Activated CD4-positive, alpha-beta T cell treated with anti-CD3 and anti-CD28 coated beads, Interleukin-10, Interleukin-2, amounts not matched to agents 100 ng/mL and 50 ng/mL, durations not matched to agents 16 hours and 8 hours (primary cell): ENCODE results near the gene MCTP1.
A peak's percentile ranks its signal among the peaks of the same experiment; 100 is the strongest.

Experiments
- DNase-seq: peaks from one replicate; pipeline ENCODE4 v3.0.0-alpha.2; 2020

MCTP1 gene

DNA sequence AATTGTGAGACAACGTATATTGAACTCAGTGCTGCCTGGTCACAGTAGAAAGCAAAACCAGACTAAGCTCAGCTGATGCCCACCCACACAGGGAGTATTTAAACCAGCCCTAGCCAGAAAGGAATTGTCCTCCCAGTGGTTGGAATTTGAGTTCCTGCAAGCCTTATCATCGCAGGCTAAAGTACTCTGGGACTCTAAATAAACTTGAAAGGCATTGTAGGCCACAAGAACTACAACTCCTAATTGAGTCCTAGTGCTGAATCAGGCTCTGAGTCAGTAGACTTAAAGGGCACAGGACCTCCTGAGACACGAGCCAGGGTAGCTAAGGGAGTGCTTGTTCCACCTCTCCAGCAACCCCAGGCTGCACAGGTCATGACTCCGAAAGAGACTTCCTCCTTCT lies 171.4 kb downstream of the MCTP1 start:
- DNase-seq = no peak

- no peak for DNase-seq
Observed at GRCh38 chr5:95111141-95111540, 173.8 kb downstream of the MCTP1 start.

GRCh38 chr5:95110118-95110517 lies 174.8 kb downstream of the MCTP1 start:
- no peak for DNase-seq

- DNase-seq = no peak
Observed at GRCh38 chr5:95107138-95107537, 177.8 kb downstream of the MCTP1 start.

DNA sequence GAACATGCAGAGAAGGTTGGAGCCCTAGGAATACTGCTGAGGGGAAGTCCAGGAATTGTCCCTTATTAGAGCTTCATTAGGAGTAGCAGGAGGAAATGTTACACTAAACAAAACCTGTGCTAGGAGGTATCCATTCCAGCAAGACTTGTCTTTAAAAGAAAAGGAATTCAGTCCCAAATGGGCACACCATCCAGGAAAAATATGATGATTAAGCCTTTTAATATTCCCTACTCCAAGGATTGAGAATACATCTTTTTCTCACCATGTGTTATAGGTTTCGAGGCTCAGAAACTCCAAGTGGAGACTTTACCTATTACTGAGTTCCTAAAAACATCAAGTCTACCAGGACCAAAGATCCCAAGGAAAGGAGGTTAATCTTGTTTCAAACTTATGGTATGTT lies 179.3 kb downstream of the MCTP1 start:
- no peak for DNase-seq

GRCh38 chr5:95102687-95103086 lies 182.2 kb downstream of the MCTP1 start:
- DNase-seq = no peak

GRCh38 chr5:95102080-95102479 lies 182.8 kb downstream of the MCTP1 start:
- DNase-seq = no peak

DNA sequence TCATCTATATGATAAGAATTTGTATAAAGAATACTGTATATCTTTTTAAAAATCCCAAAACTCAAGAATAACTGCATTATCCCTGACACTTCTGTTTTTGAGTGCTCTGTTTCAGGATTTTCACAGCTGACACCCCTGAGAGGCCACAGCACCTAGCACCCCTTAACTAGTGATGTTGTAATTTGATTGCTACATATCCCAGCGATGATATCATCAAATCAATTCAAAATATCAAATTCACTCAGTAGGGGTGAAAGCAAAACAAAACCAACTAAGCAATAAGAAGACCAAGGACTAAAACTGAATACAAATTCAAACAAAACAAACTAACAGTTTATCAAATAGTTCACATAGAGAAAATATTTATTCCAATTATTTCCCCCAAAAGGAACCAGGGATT lies 184.3 kb downstream of the MCTP1 start:
- DNase-seq = no peak

GRCh38 chr5:95098012-95098411 lies 186.9 kb downstream of the MCTP1 start:
- DNase-seq = no peak

GRCh38 chr5:95093211-95093610 lies 191.7 kb downstream of the MCTP1 start:
- no peak for DNase-seq

- no peak for DNase-seq
Observed at GRCh38 chr5:95090774-95091173, 194.1 kb downstream of the MCTP1 start.

DNA sequence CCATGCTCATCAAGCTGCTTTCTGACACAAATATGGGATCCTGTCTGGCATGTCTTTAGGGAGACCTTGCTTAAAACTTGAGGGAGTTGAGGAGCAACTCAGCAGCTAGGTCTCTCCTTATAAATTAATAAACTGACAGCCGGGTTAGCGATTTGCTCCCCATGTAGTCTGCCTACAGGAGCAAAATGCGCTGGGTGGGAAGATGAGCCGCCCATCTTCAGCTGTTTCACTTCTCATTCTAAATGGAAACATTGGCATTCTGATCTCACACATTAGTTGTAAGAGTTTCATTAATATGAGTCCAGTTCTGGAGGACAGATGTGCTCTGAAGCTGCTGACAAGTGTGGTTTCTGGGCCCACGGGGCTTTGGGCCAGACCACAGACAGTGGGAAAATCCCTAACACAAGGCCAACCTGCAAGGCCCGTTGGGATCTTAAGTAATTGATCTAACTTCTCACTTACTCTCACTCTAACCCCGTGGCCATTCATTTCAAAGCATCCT lies 197.0 kb downstream of the MCTP1 start:
- DNase-seq = no peak

GRCh38 chr5:95086927-95087815 lies 197.7 kb downstream of the MCTP1 start:
- no peak for DNase-seq

DNA sequence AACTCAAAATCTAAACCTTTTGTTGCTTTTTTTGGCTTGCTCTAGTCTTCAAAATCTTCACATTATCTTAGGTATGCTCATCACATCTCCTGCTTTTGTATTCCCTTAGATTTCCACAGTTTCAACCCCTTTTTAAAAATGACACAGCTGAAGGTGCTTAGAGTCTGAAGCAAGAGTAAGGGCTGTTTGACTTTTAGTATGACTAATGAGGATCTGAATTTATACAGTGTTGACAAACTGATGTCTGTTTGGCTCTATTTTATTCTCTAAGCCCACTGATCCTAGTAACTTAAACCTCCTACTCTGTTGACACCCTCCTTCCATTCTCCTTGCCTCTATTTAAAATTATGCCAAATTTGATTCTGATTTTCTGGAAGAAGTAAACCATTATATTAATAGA lies 200.1 kb downstream of the MCTP1 start:
- DNase-seq = no peak

- DNase-seq = no peak
Observed at GRCh38 chr5:95083606-95084005, 201.3 kb downstream of the MCTP1 start.

DNA sequence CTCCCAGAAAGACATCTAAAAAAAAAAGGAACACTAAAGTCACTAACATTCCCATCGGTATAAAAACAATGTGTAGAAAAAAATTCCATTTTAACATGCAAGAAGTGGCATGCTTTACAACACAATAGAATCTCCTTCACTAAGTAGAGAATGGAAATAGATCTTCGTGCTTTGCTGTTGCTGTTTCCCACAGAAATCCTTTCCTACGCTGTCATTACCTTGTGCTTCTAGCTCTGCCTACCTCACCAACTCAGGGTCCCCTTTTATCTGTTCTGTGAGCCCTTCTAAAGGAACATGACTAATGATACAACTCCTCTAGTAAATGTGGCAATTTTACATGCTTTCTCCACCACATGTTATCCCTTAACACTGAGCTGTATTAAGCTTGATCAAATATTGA lies 202.9 kb downstream of the MCTP1 start:
- DNase-seq = no peak

DNA sequence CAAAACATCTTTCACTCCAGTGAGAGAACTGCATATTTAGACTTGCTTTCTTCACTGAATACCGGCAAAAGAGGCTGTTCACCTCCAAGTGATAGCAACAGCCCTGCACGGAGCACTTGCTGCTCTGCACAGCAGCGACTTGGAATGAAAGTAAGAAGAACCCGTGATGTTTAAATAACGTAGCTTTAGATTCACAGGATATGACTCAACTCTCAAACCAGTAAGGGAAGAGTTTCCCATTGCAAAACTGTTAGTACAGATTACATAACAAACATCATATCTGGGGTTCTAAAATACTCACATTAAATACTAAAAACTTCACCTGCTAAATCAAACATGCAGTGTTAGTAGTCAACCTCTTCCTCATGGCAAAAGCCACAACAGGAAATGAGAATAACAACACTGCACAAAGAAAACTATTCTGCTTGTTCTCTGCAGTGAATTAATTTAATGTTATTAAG lies 203.4 kb downstream of the MCTP1 start:
- peak; percentile 80 for DNase-seq

DNA sequence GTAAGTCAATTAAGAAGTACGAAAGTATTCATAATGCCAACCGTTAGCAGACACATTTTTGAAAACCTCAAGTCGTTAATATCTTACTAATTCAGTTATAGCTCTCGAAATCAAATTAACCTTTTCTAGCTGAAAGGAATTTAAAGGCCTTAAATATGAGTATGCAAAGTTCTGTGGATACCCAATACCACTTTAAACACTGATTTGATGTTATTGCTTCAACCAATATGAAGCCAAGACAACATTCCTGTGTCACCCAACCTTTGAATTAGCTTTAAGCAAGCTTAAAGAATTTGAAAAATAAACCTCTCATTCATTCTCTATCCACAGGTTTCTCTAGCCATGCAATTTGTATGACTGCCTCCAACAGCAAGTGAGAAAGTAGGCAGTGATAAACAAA lies 204.5 kb downstream of the MCTP1 start:
- DNase-seq = no peak

DNA sequence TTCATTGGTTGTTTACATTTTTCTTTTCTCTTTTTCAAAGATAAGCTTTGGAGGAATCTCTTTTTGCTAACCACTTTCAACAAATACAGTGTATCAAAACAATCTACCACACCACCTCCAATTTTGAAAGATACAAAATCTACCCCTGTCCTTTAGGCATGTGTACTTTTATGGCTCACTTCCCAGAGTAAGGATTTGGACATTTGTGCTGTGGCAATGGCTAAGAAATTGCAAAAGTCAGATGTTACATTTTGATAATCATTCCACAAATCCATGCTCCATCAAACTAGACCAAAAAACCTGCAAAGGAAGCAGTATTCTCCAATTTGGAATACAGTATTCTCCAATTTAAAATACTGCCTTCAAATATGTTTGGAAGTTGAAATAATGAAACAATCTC lies 204.9 kb downstream of the MCTP1 start:
- no peak for DNase-seq

DNA sequence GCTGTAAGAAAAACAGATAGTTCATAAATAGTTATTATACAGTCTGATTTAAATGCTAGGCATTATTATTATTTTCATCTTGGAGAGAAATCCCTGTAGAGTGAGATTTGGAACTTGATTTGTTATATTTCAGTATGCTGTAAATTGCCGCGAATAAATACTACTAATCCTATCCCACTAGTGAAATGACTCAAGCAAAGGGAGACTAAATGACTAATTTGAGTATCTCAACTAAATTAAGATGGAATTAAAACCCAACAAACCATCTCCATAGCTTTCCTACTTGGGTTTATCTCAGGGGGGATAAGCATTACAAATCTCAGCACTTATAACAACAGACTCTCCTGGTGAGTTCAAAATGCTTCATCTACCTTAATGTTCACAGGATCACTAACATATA lies 206.0 kb downstream of the MCTP1 start:
- no peak for DNase-seq

DNA sequence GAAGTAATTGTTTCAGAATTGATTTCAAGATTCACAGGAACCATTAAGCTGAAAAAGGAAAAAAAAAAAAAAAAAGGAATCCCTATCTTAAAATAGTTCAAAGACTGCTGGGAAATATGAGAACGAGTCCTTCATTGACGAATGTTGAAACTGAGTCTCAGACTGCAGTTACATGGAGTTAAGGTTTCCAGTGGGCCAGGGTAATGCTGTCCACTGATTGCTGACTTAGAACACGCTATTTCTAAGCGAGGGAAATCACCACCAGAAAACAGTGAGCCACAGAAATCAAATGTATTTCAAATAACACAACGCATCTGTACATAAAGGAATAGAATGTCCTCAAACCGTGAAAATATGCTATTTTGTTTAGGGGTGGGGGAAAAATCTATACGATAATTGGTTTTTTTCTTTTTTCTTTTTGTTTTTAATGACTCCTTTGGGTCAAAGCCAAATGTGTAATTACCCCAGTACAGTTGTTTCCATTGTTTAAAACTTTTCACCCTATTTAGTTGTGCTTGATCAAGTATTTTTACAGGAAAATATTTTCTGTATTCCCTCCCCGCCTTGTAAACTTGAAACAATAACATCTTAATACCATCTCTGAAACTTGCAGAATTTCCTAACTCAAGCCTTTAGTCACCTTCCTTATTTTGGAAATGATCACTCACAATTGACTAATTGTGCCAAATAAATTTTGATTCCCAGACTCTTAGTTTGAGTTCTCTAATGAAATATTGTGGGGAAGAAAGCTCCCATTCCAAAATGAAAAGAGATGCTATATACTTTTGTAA lies 208.3 kb downstream of the MCTP1 start:
- DNase-seq = no peak

- no peak for DNase-seq
Observed at GRCh38 chr5:95075111-95075510, 209.8 kb downstream of the MCTP1 start.

GRCh38 chr5:95072281-95072680 lies 212.6 kb downstream of the MCTP1 start:
- DNase-seq = no peak

DNA sequence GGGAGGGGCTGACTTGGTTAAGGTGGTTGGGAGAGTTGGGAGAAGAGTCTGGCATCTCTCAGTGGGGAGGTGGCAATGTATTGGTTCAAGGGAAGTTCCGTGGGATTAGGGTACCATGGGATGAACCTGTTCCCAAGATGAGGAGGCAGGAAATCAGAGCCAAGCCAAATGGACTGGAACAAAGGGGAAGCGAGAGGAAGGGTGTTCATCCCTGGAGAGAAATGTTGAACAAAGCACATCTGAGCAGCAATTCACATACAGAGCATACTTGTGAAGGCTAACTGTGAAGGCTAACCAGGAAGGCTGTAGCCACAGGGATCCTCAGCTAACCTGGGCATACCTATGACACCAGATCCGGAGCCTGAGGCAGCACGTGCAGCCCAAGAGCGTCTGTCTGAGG lies 214.0 kb downstream of the MCTP1 start:
- no peak for DNase-seq
